ENCODE results near the gene POFUT2.

- TF ChIP-seq TEAD4 (IDR thresholded peaks at IDR 0.05) (no peak), NFIC (IDR thresholded peaks at IDR 0.05) (no peak), EP300 (IDR thresholded peaks at IDR 0.05; ENCODE audit: borderline replicate concordance) (no peak), TAF1 (IDR thresholded peaks at IDR 0.05; ENCODE audit: low read depth) (no peak), CEBPB (IDR thresholded peaks at IDR 0.05) (no peak), MAX (IDR thresholded peaks at IDR 0.05) (no peak), TCF12 (IDR thresholded peaks at IDR 0.05; ENCODE audit: low read depth) (no peak), ZBTB7A (IDR thresholded peaks at IDR 0.05; ENCODE audit: low read depth) (no peak)
- TF ChIP-seq, protein P1, sequence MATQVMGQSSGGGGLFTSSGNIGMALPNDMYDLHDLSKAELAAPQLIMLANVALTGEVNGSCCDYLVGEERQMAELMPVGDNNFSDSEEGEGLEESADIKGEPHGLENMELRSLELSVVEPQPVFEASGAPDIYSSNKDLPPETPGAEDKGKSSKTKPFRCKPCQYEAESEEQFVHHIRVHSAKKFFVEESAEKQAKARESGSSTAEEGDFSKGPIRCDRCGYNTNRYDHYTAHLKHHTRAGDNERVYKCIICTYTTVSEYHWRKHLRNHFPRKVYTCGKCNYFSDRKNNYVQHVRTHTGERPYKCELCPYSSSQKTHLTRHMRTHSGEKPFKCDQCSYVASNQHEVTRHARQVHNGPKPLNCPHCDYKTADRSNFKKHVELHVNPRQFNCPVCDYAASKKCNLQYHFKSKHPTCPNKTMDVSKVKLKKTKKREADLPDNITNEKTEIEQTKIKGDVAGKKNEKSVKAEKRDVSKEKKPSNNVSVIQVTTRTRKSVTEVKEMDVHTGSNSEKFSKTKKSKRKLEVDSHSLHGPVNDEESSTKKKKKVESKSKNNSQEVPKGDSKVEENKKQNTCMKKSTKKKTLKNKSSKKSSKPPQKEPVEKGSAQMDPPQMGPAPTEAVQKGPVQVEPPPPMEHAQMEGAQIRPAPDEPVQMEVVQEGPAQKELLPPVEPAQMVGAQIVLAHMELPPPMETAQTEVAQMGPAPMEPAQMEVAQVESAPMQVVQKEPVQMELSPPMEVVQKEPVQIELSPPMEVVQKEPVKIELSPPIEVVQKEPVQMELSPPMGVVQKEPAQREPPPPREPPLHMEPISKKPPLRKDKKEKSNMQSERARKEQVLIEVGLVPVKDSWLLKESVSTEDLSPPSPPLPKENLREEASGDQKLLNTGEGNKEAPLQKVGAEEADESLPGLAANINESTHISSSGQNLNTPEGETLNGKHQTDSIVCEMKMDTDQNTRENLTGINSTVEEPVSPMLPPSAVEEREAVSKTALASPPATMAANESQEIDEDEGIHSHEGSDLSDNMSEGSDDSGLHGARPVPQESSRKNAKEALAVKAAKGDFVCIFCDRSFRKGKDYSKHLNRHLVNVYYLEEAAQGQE (IDR thresholded peaks at IDR 0.05; ENCODE audit: low read depth) = no peak
- TF ChIP-seq, protein P2, sequence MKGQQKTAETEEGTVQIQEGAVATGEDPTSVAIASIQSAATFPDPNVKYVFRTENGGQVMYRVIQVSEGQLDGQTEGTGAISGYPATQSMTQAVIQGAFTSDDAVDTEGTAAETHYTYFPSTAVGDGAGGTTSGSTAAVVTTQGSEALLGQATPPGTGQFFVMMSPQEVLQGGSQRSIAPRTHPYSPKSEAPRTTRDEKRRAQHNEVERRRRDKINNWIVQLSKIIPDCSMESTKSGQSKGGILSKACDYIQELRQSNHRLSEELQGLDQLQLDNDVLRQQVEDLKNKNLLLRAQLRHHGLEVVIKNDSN (IDR thresholded peaks at IDR 0.05) = no peak
These were observed 3.4 kb upstream of the POFUT2 start for GRCh38 chr21:45290948-45291612.

All from Ishikawa (cell line).